ENCODE data around the gene GPC5. TPM values are rescaled to one million over a fixed set of nuclear protein-coding genes. Genes with fewer than 3 reads are reported as not detected.

Gene GPC5
- total and polyA plus RNA-seq, 2 of the 13 experiments (the other 11 are each of a cell fraction or from before 2014, with no cell fraction given): 0.02 to 0.07 TPM

GRCh38 chr13:92412481-92412880 lies 1014.1 kb downstream of the GPC5 start:
- Histone ChIP-seq H2AFZ (ENCODE audit: low read length) (no peak overlapping the region), H3K4me2 (ENCODE audit: low read depth, low read length) (no peak overlapping the region), H3K4me1 (ENCODE audit: insufficient read depth, low read length) (no peaks in the 10 kb centered on the region), H3K9me3 (ENCODE audit: low read length) (no peaks in the 10 kb centered on the region), H4K20me1 (ENCODE audit: insufficient read depth, low read length) (no peaks in the 10 kb centered on the region), H3K36me3 (replicated peaks in 1 of 2; ENCODE audit: control insufficient read depth in 1 of 2, insufficient read depth in 2 of 2, low read length in 2 of 2) (no peaks in the 10 kb centered on the region), H3K4me3 (replicated peaks in 1 of 3; ENCODE audit: insufficient read depth in 1 of 3, low read depth in 2 of 3, low read length in 3 of 3) (no peak overlapping the region), H3K79me2 (ENCODE audit: insufficient read depth, low read length) (no peaks in the 10 kb centered on the region), H3K9ac (ENCODE audit: insufficient read depth, low read depth, low read length) (no peak overlapping the region), H3K27ac (ENCODE audit: extremely low read length, insufficient read depth, low read length) (no peak overlapping the region), H3K27me3 (ENCODE audit: control insufficient read depth in 1 of 2, insufficient read depth in 2 of 2, low read length in 2 of 2) (no peaks in the 10 kb centered on the region)
- ChIA-PET POLR2A (no interaction called here), CTCF (ENCODE audit: low intra/inter-chr PET ratio, low total read pairs) (no interaction called here)
- no peak for FAIRE-seq
- no peak for ATAC-seq
- DNase-seq (ENCODE audit: low spot score): no peak
- no TSS peak for BruUV-seq (replicated peaks)
- intact Hi-C loops (cut with micrococcal nuclease; ENCODE audit: unreplicated experiment): no loop called here
- WGBS (ENCODE audit: low lambda C conversion rate): 0% methylated on average over 3 of the region's 3 CpGs
- in situ Hi-C loops (cut with HindIII; ENCODE audit: extremely low pct_ligation_motif_present, low pct_unique_long_range_greater_than_20kb): no loop called here
- TF ChIP-seq ZNF550 (CRISPR knock-in tag; IDR thresholded peaks at IDR 0.05; ENCODE audit: borderline replicate concordance) (no peak), SALL1 (CRISPR knock-in tag; IDR thresholded peaks at IDR 0.05) (no peak), RFX5 (IDR thresholded peaks at IDR 0.05; ENCODE audit: low read depth, low read length) (no peak), FOSL2 (CRISPR knock-in tag; IDR thresholded peaks at IDR 0.05) (no peak), NFYB (CRISPR knock-in tag; IDR thresholded peaks at IDR 0.05) (no peak), ZSCAN29 (CRISPR knock-in tag; conservative IDR thresholded peaks at IDR 0.05) (no peak), GZF1 (CRISPR knock-in tag; IDR thresholded peaks at IDR 0.05) (no peak), REL (CRISPR knock-in tag; conservative IDR thresholded peaks at IDR 0.05) (no peak), CHCHD3 (CRISPR knock-in tag; IDR thresholded peaks at IDR 0.05) (no peak), ZNF230 (CRISPR knock-in tag; IDR thresholded peaks at IDR 0.05) (no peak), ETV5 (CRISPR knock-in tag; IDR thresholded peaks at IDR 0.05; ENCODE audit: borderline replicate concordance) (no peak), GMEB1 (CRISPR knock-in tag; IDR thresholded peaks at IDR 0.05; ENCODE audit: borderline replicate concordance) (no peak), CSRNP2 (CRISPR knock-in tag; conservative IDR thresholded peaks at IDR 0.05; ENCODE audit: low read depth) (no peak), REXO4 (CRISPR knock-in tag; IDR thresholded peaks at IDR 0.05; ENCODE audit: borderline replicate concordance) (no peak)
- TF ChIP-seq, protein P1, sequence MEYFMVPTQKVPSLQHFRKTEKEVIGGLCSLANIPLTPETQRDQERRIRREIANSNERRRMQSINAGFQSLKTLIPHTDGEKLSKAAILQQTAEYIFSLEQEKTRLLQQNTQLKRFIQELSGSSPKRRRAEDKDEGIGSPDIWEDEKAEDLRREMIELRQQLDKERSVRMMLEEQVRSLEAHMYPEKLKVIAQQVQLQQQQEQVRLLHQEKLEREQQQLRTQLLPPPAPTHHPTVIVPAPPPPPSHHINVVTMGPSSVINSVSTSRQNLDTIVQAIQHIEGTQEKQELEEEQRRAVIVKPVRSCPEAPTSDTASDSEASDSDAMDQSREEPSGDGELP (IDR thresholded peaks at IDR 0.05; ENCODE audit: borderline replicate concordance, low read depth): no peak
- TF ChIP-seq, protein P2, sequence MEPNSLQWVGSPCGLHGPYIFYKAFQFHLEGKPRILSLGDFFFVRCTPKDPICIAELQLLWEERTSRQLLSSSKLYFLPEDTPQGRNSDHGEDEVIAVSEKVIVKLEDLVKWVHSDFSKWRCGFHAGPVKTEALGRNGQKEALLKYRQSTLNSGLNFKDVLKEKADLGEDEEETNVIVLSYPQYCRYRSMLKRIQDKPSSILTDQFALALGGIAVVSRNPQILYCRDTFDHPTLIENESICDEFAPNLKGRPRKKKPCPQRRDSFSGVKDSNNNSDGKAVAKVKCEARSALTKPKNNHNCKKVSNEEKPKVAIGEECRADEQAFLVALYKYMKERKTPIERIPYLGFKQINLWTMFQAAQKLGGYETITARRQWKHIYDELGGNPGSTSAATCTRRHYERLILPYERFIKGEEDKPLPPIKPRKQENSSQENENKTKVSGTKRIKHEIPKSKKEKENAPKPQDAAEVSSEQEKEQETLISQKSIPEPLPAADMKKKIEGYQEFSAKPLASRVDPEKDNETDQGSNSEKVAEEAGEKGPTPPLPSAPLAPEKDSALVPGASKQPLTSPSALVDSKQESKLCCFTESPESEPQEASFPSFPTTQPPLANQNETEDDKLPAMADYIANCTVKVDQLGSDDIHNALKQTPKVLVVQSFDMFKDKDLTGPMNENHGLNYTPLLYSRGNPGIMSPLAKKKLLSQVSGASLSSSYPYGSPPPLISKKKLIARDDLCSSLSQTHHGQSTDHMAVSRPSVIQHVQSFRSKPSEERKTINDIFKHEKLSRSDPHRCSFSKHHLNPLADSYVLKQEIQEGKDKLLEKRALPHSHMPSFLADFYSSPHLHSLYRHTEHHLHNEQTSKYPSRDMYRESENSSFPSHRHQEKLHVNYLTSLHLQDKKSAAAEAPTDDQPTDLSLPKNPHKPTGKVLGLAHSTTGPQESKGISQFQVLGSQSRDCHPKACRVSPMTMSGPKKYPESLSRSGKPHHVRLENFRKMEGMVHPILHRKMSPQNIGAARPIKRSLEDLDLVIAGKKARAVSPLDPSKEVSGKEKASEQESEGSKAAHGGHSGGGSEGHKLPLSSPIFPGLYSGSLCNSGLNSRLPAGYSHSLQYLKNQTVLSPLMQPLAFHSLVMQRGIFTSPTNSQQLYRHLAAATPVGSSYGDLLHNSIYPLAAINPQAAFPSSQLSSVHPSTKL (CRISPR knock-in tag; IDR thresholded peaks at IDR 0.05): no peak

Data from HepG2 (cell line).